HG02763 (cell line): ENCODE measurements around the gene RPS6KB1.
"Not testable (repeated sequence)": the region's sequence is repeated elsewhere in the genome, so short reads cannot be mapped to it uniquely, and the experiment has no call there.

Experiments
- ATAC-seq: cut with Tn5 transposase; IDR thresholded peaks from one replicate; pipeline ENCODE4 v1.9.1; 2021; ENCODE audit warnings: mild to moderate bottlenecking, moderate library complexity; ENCODE audit not compliant: unreplicated experiment

Gene RPS6KB1

GRCh38 chr17:59933317-59933716 lies 40.4 kb downstream of the RPS6KB1 start:
- ATAC-seq, result not testable (repeated sequence)

GRCh38 chr17:59940697-59941096 lies 47.8 kb downstream of the RPS6KB1 start:
- not testable (repeated sequence) for ATAC-seq

GRCh38 chr17:59941131-59941530 lies 48.2 kb downstream of the RPS6KB1 start:
- ATAC-seq, result no peak

- not testable (repeated sequence) for ATAC-seq
These were observed 53.5 kb downstream of the RPS6KB1 start for GRCh38 chr17:59946433-59946832.

- ATAC-seq, result not testable (repeated sequence)
These were observed 54.4 kb downstream of the RPS6KB1 start for GRCh38 chr17:59947310-59947709.

- ATAC-seq, result no peak
These were observed 57.1 kb downstream of the RPS6KB1 start for GRCh38 chr17:59950049-59950448.

GRCh38 chr17:59954856-59955255 lies 61.9 kb downstream of the RPS6KB1 start:
- no peak for ATAC-seq

GRCh38 chr17:59959574-59959973 lies 66.7 kb downstream of the RPS6KB1 start:
- ATAC-seq, result not testable (repeated sequence)

GRCh38 chr17:59962739-59963318 lies 69.9 kb downstream of the RPS6KB1 start:
- ATAC-seq, result no peak

- peak; percentile 26 for ATAC-seq
These were observed 71.0 kb downstream of the RPS6KB1 start for GRCh38 chr17:59963738-59964481.

GRCh38 chr17:59964482-59965328 lies 71.8 kb downstream of the RPS6KB1 start, which contains the start of gene RNFT1:
TSS of gene RNFT1 (minus strand) at chr17:59964740. CDS start at chr17:59964663, 77 bp downstream.
- peak; percentile 76 for ATAC-seq

- ATAC-seq, result not testable (repeated sequence)
These were observed 78.8 kb downstream of the RPS6KB1 start for GRCh38 chr17:59971771-59972170.

GRCh38 chr17:59972778-59973177 lies 79.9 kb downstream of the RPS6KB1 start:
- no peak for ATAC-seq

- not testable (repeated sequence) for ATAC-seq
These were observed 80.6 kb downstream of the RPS6KB1 start for GRCh38 chr17:59973483-59973882.

GRCh38 chr17:59975166-59975565 lies 82.2 kb downstream of the RPS6KB1 start:
- not testable (repeated sequence) for ATAC-seq

GRCh38 chr17:59996608-59997007 lies 103.7 kb downstream of the RPS6KB1 start:
- not testable (repeated sequence) for ATAC-seq
